WTC11 (cell line): ENCODE data around the gene HNRNPUL1. TPM values are rescaled to one million over a fixed set of nuclear protein-coding genes. Genes with fewer than 3 reads are reported as not detected.

Experiments
- ATAC-seq: fragments of 200-7000 bp; cut with Tn5 transposase; 2 replicates; pipeline ENCODE4 v1.10.0; 2021; ENCODE audit warnings: mild to moderate bottlenecking, moderate library complexity
- CTCF ChIA-PET: fragments of 300-600 bp; sonication (Branson Sonifier 250); formaldehyde crosslinking; loops from one replicate; lab custom pipeline; 2021; ENCODE audit warnings: antibody characterized with exemption; lab: Charles Lee
- POLR2A ChIA-PET: fragments of 350-600 bp; sonication (Branson Sonifier 250); formaldehyde crosslinking; loops from one replicate; lab custom pipeline; 2021; ENCODE audit warnings: antibody characterized with exemption; lab: Charles Lee
- DNase-seq: peaks from one replicate; pipeline ENCODE4 v3.0.0; 2021; ENCODE audit warnings: low spot score
- H3K27ac Mint-ChIP-seq: 2 replicates; pipeline ENCODE4 v1.8.0; 2021; ENCODE audit warnings: mixed read lengths
- H3K27me3 Mint-ChIP-seq: 2 replicates; pipeline ENCODE4 v1.8.0; 2021; ENCODE audit warnings: low read depth, mild to moderate bottlenecking, moderate library complexity, mixed read lengths
- H3K36me3 Mint-ChIP-seq: 2 replicates; pipeline ENCODE4 v1.8.0; 2021; ENCODE audit warnings: mixed read lengths
- H3K4me1 Mint-ChIP-seq: 2 replicates; pipeline ENCODE4 v1.8.0; 2022; ENCODE audit warnings: mixed read lengths
- H3K4me3 Mint-ChIP-seq: 2 replicates; pipeline ENCODE4 v1.8.0; 2021; ENCODE audit warnings: mild to moderate bottlenecking, moderate library complexity, mixed read lengths
- H3K9me3 Mint-ChIP-seq: 2 replicates; pipeline ENCODE4 v1.8.0; 2021; ENCODE audit warnings: mixed read lengths
- EMX1 ChIP-seq: fragments of 250-450 bp; sonication (Bioruptor Pico); IDR thresholded peaks from 2 replicates; pipeline ENCODE4 v1.8.0; 2021; ENCODE audit warnings: mild to moderate bottlenecking
- FOXK1 ChIP-seq: sonication (generic); formaldehyde crosslinking; IDR thresholded peaks from 2 replicates; pipeline ENCODE4 v1.8.0; 2022; ENCODE audit warnings: mild to moderate bottlenecking, moderate library complexity, missing genetic modification reagents
- HMGA2 ChIP-seq: fragments of 250-450 bp; sonication (Bioruptor Pico); IDR thresholded peaks from 2 replicates; pipeline ENCODE4 v1.4.0; 2021; ENCODE audit warnings: mild to moderate bottlenecking, moderate library complexity
- KAT7 ChIP-seq: sonication (generic); formaldehyde crosslinking; IDR thresholded peaks from 2 replicates; pipeline ENCODE4 v1.8.1; 2023; ENCODE audit warnings: missing genetic modification reagents, mild to moderate bottlenecking, borderline replicate concordance
- NR1H2 ChIP-seq: sonication (generic); formaldehyde crosslinking; IDR thresholded peaks from 2 replicates; pipeline ENCODE4 v1.9.0; 2021; ENCODE audit warnings: mild to moderate bottlenecking, moderate library complexity, missing genetic modification reagents
- NR2C2 ChIP-seq: sonication (generic); formaldehyde crosslinking; IDR thresholded peaks from 2 replicates; pipeline ENCODE4 v1.8.0; 2022; ENCODE audit warnings: mild to moderate bottlenecking, missing genetic modification reagents
- OVOL2 ChIP-seq: fragments of 250-450 bp; sonication (Bioruptor Pico); IDR thresholded peaks from 2 replicates; pipeline ENCODE4 v1.9.0; 2021; ENCODE audit warnings: mild to moderate bottlenecking, borderline replicate concordance
- RORB ChIP-seq: fragments of 250-450 bp; sonication (Bioruptor Pico); IDR thresholded peaks from 2 replicates; pipeline ENCODE4 v1.9.0; 2021; ENCODE audit warnings: mild to moderate bottlenecking
- SOX15 ChIP-seq: fragments of 250-450 bp; sonication (Bioruptor Pico); IDR thresholded peaks from 2 replicates; pipeline ENCODE4 v1.9.0; 2021; ENCODE audit warnings: mild to moderate bottlenecking
- ZNF121 ChIP-seq: sonication (generic); formaldehyde crosslinking; IDR thresholded peaks from 2 replicates; pipeline ENCODE4 v1.8.0; 2023; ENCODE audit warnings: missing genetic modification reagents
- ZNF219 ChIP-seq: sonication (generic); formaldehyde crosslinking; IDR thresholded peaks from 2 replicates; pipeline ENCODE4 v1.8.0; 2023; ENCODE audit warnings: missing genetic modification reagents, mild to moderate bottlenecking, borderline replicate concordance
- ZNF263 ChIP-seq: sonication (generic); formaldehyde crosslinking; IDR thresholded peaks from 2 replicates; pipeline ENCODE4 v1.8.1; 2022; ENCODE audit warnings: low read depth, mild to moderate bottlenecking, moderate library complexity, missing genetic modification reagents
- ZNF423 ChIP-seq: fragments of 250-450 bp; sonication (Bioruptor Pico); IDR thresholded peaks from 2 replicates; pipeline ENCODE4 v2.1.2; 2022; ENCODE audit warnings: mild to moderate bottlenecking, moderate library complexity
- total RNA-seq: library from RNA; stranded (reverse); gene quantifications from 3 replicates; pipeline ENCODE4 v1.2.3, GENCODE V29; 2021
- TF ChIP-seq, protein P1 (sequence below): fragments of 250-450 bp; sonication (Bioruptor Pico); IDR thresholded peaks from 2 replicates; pipeline ENCODE4 v2.1.2; 2022; ENCODE audit warnings: mild to moderate bottlenecking, moderate library complexity
- TF ChIP-seq, protein P2 (sequence below): sonication (generic); formaldehyde crosslinking; conservative IDR thresholded peaks from 2 replicates; pipeline ENCODE4 v1.8.1; 2023; ENCODE audit warnings: mild to moderate bottlenecking, low read depth, missing genetic modification reagents, moderate library complexity
- TF ChIP-seq, protein P3 (sequence below): fragments of 250-450 bp; sonication (Bioruptor Pico); IDR thresholded peaks from 2 replicates; pipeline ENCODE4 v1.9.0; 2021; ENCODE audit warnings: mild to moderate bottlenecking
- TF ChIP-seq, protein P4 (sequence below): sonication (generic); formaldehyde crosslinking; IDR thresholded peaks from 2 replicates; pipeline ENCODE4 v1.8.1; 2023; ENCODE audit warnings: mild to moderate bottlenecking, missing genetic modification reagents
- TF ChIP-seq, protein P5 (sequence below): sonication (generic); formaldehyde crosslinking; IDR thresholded peaks from 2 replicates; pipeline ENCODE4 v1.8.1; 2022; ENCODE audit warnings: low read depth, missing genetic modification reagents, borderline replicate concordance
- TF ChIP-seq, protein P6 (sequence below): fragments of 250-450 bp; sonication (Bioruptor Pico); IDR thresholded peaks from 2 replicates; pipeline ENCODE4 v1.9.0; 2021; ENCODE audit warnings: moderate library complexity, mild to moderate bottlenecking, inconsistent platforms, borderline replicate concordance
- TF ChIP-seq, protein P7 (sequence below): sonication (generic); formaldehyde crosslinking; IDR thresholded peaks from 2 replicates; pipeline ENCODE4 v1.8.1; 2023; ENCODE audit warnings: mild to moderate bottlenecking, missing genetic modification reagents, moderate library complexity

HNRNPUL1 gene
- total RNA-seq, 1 experiment from 2014 or later, result 282 TPM

DNA sequence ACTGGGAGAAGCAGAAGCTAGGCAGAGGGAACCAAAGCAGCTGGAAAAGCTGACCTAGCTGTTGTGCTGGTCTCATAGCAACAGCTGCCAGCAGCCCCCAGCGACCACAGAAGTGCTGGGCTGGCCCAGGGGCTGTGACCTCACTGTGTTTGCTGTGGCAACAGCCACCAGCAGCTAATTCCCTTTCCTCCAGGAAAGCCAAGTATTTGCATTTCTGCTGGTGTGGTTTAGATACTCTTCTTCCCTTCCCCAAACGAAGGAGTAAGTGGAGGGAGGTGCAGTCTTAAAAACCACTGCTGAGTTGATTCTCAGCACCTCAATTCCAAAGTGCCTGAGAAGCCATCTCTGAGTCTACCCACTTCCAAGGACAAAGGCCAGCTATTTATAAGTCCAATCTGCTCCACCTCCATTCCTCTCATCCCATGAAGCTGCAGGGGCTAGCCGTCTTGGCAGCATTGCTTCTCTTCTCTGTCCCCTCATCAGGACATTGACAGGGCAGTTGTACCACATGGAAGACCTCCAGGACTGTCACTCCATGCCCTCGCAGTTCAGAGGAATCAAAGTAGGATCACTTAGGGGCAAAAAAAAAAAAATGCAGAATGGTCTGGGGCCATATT lies 34.3 kb downstream of the HNRNPUL1 start:
- no peak for ATAC-seq
- TF ChIP-seq FOXK1 (CRISPR knock-in tag) (no peak), HMGA2 (CRISPR knock-in tag) (no peak), NR1H2 (no peak), OVOL2 (CRISPR knock-in tag) (no peak)
- TF ChIP-seq, protein P1, sequence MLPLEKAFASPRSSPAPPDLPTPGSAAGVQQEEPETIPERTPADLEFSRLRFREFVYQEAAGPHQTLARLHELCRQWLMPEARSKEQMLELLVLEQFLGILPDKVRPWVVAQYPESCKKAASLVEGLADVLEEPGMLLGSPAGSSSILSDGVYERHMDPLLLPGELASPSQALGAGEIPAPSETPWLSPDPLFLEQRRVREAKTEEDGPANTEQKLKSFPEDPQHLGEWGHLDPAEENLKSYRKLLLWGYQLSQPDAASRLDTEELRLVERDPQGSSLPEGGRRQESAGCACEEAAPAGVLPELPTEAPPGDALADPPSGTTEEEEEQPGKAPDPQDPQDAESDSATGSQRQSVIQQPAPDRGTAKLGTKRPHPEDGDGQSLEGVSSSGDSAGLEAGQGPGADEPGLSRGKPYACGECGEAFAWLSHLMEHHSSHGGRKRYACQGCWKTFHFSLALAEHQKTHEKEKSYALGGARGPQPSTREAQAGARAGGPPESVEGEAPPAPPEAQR (CRISPR knock-in tag), result no peak
- TF ChIP-seq, protein P2, sequence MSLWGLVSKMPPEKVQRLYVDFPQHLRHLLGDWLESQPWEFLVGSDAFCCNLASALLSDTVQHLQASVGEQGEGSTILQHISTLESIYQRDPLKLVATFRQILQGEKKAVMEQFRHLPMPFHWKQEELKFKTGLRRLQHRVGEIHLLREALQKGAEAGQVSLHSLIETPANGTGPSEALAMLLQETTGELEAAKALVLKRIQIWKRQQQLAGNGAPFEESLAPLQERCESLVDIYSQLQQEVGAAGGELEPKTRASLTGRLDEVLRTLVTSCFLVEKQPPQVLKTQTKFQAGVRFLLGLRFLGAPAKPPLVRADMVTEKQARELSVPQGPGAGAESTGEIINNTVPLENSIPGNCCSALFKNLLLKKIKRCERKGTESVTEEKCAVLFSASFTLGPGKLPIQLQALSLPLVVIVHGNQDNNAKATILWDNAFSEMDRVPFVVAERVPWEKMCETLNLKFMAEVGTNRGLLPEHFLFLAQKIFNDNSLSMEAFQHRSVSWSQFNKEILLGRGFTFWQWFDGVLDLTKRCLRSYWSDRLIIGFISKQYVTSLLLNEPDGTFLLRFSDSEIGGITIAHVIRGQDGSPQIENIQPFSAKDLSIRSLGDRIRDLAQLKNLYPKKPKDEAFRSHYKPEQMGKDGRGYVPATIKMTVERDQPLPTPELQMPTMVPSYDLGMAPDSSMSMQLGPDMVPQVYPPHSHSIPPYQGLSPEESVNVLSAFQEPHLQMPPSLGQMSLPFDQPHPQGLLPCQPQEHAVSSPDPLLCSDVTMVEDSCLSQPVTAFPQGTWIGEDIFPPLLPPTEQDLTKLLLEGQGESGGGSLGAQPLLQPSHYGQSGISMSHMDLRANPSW (CRISPR knock-in tag), result no peak
- TF ChIP-seq, protein P3, sequence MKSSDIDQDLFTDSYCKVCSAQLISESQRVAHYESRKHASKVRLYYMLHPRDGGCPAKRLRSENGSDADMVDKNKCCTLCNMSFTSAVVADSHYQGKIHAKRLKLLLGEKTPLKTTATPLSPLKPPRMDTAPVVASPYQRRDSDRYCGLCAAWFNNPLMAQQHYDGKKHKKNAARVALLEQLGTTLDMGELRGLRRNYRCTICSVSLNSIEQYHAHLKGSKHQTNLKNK (CRISPR knock-in tag), result no peak
- TF ChIP-seq, protein P4, sequence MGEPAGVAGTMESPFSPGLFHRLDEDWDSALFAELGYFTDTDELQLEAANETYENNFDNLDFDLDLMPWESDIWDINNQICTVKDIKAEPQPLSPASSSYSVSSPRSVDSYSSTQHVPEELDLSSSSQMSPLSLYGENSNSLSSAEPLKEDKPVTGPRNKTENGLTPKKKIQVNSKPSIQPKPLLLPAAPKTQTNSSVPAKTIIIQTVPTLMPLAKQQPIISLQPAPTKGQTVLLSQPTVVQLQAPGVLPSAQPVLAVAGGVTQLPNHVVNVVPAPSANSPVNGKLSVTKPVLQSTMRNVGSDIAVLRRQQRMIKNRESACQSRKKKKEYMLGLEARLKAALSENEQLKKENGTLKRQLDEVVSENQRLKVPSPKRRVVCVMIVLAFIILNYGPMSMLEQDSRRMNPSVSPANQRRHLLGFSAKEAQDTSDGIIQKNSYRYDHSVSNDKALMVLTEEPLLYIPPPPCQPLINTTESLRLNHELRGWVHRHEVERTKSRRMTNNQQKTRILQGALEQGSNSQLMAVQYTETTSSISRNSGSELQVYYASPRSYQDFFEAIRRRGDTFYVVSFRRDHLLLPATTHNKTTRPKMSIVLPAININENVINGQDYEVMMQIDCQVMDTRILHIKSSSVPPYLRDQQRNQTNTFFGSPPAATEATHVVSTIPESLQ (CRISPR knock-in tag), result no peak
- TF ChIP-seq, protein P5, sequence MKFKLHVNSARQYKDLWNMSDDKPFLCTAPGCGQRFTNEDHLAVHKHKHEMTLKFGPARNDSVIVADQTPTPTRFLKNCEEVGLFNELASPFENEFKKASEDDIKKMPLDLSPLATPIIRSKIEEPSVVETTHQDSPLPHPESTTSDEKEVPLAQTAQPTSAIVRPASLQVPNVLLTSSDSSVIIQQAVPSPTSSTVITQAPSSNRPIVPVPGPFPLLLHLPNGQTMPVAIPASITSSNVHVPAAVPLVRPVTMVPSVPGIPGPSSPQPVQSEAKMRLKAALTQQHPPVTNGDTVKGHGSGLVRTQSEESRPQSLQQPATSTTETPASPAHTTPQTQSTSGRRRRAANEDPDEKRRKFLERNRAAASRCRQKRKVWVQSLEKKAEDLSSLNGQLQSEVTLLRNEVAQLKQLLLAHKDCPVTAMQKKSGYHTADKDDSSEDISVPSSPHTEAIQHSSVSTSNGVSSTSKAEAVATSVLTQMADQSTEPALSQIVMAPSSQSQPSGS (CRISPR knock-in tag), result no peak
- TF ChIP-seq, all 79 proteins: peak for 0
- DNase-seq, result no peak
- Mint-ChIP-seq H3K36me3 (peaks cover 94% of the 10 kb centered on the region), H3K4me1 (no peaks in the 10 kb centered on the region), H3K27ac (peak overlapping the region; percentile 78), H3K4me3 (no peak overlapping the region), H3K27me3 (no peaks in the 10 kb centered on the region), H3K9me3 (no peaks in the 10 kb centered on the region)
- ChIA-PET POLR2A (no interaction called here), CTCF (interaction anchor here (1.4 to 1.9 kb wide), 2 partner anchors 10 to 35 kb away, joined by 4 to 7 read pairs; no protein-coding TSS in a partner anchor)

DNA sequence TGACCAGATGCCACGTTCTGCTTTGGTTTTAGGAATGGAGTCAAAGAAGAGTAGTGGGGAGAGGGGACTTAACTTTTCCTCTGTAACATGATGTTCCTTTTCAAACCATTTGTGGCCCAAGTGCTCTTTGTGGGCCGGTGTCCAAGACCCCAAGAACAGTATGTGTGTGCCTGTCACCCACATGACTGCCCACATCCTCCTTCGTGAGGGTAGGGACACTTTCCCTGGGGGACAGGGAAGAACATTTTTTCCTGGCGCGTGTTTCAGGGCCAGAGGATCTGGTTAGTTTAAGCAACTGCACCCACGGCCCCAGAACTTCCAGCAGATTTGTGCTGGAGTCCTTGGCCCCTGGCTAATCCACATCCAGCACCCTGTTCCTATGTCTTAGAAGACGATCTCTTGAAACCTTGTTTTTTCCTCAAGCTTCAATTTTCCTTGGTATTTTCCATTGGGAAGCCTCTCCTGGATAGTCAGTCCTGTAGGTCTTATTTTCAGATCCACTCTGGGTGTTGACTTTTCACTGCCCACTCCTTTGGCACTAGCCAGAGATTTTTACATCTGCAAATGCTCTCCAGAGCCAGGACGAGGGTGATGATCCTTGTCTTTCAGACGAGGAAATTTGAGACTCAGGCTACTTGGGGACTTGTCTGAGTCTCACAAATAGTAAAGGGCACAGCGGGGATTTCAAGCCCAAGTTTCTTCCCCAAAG lies 35.0 kb downstream of the HNRNPUL1 start:
- ATAC-seq, result no peak
- no peaks in the 10 kb centered on the region for H3K9me3 Mint-ChIP-seq
- ChIA-PET CTCF (interaction anchor here (1.4 to 1.9 kb wide), 2 partner anchors 9 to 36 kb away, joined by 4 to 7 read pairs; no protein-coding TSS in a partner anchor), POLR2A (interaction anchor here (0.5 kb wide), 1 partner anchor 546 kb away, joined by 6 read pairs; no protein-coding TSS in a partner anchor)
- no peaks in the 10 kb centered on the region for H3K27me3 Mint-ChIP-seq
- H3K27ac Mint-ChIP-seq, result peak overlapping the region; percentile 35; the same call in 1 of the 2 replicates
- H3K4me1 Mint-ChIP-seq, result no peaks in the 10 kb centered on the region
- no peak for DNase-seq
- H3K36me3 Mint-ChIP-seq, result peaks cover 94% of the 10 kb centered on the region
- H3K4me3 Mint-ChIP-seq, result no peak overlapping the region
- TF ChIP-seq, protein P3 (CRISPR knock-in tag), result no peak
- TF ChIP-seq ZNF423 (CRISPR knock-in tag), result no peak
- TF ChIP-seq SOX15, result no peak
- TF ChIP-seq RORB, result no peak
- TF ChIP-seq NR2C2 (CRISPR knock-in tag), result no peak
- no peak for TF ChIP-seq EMX1 (CRISPR knock-in tag)
- TF ChIP-seq KAT7, result no peak
- TF ChIP-seq, protein P2 (CRISPR knock-in tag), result no peak
- TF ChIP-seq, protein P6, sequence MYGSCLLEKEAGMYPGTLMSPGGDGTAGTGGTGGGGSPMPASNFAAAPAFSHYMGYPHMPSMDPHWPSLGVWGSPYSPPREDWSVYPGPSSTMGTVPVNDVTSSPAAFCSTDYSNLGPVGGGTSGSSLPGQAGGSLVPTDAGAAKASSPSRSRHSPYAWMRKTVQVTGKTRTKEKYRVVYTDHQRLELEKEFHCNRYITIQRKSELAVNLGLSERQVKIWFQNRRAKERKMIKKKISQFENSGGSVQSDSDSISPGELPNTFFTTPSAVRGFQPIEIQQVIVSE, result no peak
- no peak for TF ChIP-seq ZNF219 (CRISPR knock-in tag)
- TF ChIP-seq, protein P7, sequence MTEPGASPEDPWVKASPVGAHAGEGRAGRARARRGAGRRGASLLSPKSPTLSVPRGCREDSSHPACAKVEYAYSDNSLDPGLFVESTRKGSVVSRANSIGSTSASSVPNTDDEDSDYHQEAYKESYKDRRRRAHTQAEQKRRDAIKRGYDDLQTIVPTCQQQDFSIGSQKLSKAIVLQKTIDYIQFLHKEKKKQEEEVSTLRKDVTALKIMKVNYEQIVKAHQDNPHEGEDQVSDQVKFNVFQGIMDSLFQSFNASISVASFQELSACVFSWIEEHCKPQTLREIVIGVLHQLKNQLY (CRISPR knock-in tag), result no peak
- TF ChIP-seq ZNF263 (CRISPR knock-in tag), result no peak
- TF ChIP-seq ZNF121 (CRISPR knock-in tag), result no peak
